GM21447 (cell line): Measurements from ENCODE around the gene CNST.
"Not testable (repeated sequence)": the region's sequence is repeated elsewhere in the genome, so short reads cannot be mapped to it uniquely, and the experiment has no call there.

Experiments used
- ATAC-seq: cut with Tn5 transposase; IDR thresholded peaks from one replicate; pipeline ENCODE4 v1.9.1; 2021; ENCODE audit not compliant: unreplicated experiment

Gene CNST

GRCh38 chr1:246554201-246554600 is 12.1 kb upstream of the CNST start:
- ATAC-seq: no peak

GRCh38 chr1:246558041-246558440 is 8.2 kb upstream of the CNST start:
- no peak for ATAC-seq

DNA sequence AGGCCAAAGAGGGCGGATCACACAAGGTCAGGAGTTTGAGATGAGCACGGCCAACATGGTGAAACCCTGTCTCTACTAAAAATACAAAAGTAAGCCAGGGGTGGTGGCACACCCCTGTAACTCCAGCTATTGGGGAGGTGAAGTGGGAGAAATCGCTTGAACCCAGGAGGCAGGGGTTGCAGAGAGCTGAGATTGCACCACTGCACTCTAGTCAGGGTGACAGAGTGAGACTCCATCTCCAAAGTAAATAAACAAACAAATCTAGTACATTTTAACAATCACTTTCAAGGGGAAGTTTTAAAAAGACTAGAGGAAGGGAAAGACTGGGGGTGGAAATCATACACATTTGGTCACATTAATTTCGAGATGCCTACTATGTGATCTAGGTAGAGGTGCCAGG is 6.9 kb upstream of the CNST start:
- no peak for ATAC-seq

DNA sequence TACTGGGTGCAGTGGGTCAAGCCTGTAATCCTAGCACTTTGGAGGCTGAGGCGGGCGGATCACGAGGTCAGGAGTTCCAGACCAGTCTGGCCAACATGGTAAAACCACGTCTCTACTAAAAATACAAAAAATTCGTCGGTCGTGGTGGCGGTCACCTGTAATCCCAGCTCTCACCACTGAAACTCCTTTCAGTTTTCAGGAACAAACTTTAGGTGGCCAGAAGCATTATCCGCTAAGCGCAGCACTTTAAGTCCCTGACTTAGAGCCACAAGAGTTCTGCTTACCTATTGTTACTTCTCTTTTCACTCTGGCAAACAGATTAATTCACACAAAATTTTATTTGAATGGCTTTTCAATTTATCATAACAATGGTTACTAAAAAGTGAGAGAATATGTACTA is 5.4 kb upstream of the CNST start:
- ATAC-seq: not testable (repeated sequence)

GRCh38 chr1:246564839-246565750 is 1.2 kb upstream of the CNST start:
- ATAC-seq: no peak

- ATAC-seq: peak; percentile 0
These were observed 517 bp upstream of the CNST start for GRCh38 chr1:246565751-246566127.

- peak; percentile 23 for ATAC-seq
These were observed 773 bp downstream of the CNST start for GRCh38 chr1:246566813-246567645.

DNA sequence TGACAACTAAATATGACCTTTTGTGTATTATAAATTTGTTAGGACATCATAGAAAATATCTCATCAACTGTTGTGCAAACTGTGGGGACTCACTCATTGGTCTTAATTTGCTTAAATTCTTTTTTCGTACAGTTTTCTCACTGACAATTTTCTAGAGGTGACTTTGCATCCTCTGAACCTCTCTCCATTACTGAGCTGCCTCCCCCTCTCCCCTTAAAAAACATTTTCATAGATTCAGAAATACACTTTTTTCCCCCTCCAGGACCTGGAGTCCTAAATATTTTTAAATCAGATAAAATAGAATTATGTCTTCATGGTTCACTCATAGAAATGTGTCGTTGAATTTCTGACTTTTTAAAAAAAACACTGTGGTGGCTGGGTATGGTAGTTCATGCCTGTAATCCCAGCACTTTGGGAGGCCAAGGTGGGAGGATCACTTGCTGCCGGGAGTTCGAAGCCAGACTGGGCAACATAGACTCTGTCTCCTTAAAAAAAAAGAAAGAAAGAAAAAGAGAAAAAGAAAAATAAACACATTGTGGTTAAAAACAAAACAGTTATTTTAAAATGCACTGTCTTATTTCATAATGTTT is 1.5 kb downstream of the CNST start:
- no peak for ATAC-seq

DNA sequence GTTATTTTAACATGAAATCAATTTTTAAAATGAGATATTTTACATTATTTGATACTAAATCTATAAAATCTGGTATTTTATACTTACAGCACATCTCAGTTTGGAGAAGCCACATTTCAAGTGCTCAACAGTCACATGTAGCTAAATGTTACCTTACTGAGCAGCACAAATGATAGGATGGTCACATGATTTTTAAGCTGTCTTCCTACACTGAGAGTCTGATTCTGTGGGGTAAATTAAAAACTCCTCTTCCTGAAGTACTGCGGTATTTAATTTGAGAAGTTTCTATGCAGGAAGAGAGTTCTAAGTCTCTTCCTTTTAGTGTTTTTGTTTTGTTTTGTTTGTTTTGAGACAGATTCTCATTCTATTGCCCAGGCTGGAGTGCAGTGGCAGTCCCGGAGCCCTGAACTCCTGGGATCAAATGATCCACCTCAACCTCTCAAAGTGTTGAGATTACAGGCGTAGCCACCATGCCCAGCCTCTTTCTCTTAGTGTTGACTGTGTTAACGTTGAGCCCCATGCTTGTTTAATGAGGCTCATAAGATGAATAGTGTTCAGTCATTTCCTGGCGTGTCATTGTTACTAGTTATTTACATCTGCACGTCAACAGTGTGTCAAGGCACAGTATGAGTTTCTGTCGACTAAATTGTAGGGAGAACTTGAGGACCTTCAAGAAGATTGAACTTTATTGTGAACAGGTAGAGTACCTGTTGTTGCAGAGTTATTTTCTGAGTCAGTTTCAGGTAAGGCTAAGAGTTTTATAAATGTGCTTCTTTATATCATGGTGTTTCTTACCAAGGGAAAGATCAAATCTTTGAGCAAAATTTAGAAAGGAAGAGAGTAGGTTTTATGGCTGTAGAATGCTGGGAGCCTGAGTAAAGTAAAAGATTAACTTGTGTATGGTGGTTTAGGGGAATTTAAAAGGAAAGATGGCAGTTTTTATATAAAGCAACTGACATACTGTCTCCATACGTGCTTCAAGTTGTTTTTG is 3.3 kb downstream of the CNST start:
- ATAC-seq: no peak

DNA sequence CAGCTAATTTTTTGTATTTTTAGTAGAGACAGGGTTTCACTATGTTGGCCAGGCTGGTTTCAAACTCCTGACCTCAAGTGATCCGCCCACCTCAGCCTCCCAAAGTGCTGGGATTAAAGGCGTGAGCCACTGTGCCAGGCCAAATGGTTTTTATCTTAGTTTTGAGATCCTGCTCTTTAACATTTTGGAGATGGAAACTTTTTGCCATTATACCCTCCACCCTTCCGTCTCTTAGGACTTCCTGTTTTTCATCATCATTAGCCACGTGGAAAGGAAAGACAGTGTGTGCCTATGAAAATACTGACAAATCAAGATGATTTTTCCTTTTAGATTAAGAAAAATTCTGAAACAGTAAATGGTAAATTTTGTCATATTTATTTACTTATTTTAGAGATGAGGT is 5.1 kb downstream of the CNST start:
- ATAC-seq: not testable (repeated sequence)

DNA sequence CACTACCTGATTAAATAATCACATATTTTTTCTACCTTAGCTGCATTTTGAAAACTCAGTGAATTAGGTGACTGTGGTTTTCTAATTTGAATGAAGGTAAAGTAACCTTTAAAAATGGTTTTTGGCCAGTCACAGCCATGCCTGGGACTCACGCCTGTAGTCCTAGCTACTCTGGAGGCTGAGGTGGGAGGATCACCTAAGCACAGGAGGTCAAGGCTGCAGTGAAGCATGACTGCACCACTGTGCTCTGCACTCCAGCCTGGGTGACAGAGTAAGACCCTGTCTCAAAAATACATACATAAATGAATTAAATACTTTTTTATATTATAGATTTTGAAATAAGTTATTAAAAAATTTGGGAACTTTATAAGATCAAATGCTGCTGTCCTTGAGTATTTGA is 5.7 kb downstream of the CNST start:
- no peak for ATAC-seq

DNA sequence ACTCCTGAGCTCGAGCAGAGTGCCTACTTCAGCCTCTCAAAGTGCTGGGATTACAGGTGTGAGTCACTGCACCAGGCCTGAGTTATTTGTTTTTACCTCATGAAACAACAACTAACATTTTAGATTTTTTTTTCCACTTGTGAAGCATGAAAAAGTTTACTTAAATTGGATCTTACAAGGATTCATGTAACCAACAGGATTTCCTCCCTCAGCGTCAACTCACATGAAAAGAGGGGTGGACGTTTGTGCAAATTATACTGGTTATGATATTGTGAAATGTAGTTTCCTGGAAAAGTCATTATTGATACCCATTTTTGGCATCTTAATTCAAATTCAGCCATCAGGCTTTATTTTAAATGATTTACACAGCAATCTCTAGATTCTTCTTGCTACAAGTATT is 6.5 kb downstream of the CNST start:
- ATAC-seq: no peak

- no peak for ATAC-seq
These were observed 7.2 kb downstream of the CNST start for GRCh38 chr1:246573491-246573890.

DNA sequence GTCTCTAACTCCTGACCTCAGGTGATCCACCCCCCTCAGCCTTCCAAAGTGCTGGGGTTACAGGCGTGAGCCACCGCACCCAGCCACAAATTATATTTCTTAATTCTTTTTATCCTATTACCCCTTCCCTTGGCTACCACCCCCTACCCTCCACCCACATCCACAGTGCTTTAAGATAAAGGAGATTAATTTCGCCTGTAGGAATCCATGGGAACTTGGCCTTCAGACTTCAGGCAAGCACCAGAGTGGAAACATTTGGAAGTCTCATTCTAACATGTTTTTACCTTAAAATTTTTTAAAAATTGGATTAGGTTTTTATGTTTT is 10.4 kb downstream of the CNST start:
- no peak for ATAC-seq

DNA sequence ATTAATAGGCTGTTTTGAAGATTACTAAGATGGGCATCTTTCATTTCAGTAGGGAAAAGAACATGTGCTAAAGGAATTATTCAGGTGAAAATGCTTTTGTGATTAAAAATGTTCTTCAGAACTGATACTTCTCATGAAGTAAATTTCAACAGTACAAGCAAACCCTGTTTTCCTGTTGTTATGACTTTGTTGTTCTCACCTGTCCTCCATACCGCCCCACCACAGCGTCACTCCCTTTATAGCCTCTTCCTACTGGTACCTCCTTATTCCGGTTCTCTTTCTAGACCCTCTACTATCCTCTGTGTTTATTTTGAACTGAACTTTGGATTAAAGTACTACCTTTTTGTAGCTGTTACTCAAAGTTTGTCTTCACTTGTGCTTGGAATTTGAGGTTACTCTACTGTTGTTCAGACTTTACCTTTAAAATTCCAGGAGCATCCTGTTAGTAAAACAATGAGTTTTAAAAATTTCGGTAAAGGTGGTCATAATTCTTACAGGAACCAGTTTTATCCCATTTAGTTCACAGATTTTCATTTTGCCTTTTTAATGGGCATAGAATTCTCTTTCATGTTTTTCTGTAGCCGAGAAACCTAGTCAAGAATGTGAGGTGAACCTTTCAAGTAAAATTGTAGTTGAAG is 10.9 kb downstream of the CNST start:
- ATAC-seq: no peak

- no peak for ATAC-seq
These were observed 11.5 kb downstream of the CNST start for GRCh38 chr1:246577720-246578106.

DNA sequence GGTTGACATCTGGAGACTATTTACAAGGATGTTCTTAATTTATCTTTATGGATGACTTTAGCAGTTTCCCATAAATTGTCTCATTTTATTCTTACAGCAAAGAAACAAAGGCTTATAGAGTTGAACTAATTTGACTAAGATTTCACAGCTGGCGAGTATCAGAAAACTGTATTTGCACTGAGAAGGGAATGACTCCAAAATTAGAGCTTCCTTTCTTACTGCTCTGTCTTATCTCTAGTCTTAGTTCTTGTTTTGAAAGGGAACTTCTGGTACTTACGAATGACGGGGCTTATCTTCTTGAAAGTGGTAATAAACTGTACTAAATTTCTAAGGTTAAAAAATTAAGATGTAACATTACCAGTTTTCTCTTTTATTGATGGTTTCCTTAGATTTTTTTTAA is 13.6 kb downstream of the CNST start:
- peak; percentile 73 for ATAC-seq

GRCh38 chr1:246580497-246581370 is 14.5 kb downstream of the CNST start:
- no peak for ATAC-seq
